C4-2B (cell line): ENCODE data around the gene TIGD7.

Experiments used
- H3K27ac ChIP-seq: fragments of 450-650 bp; 2 replicates; pipeline ENCODE4 v1.5.1; 2017
- CTCF ChIP-seq: fragments of 450-650 bp; conservative IDR thresholded peaks from 2 replicates; pipeline ENCODE4 v1.5.1; 2017; ENCODE audit warnings: mild to moderate bottlenecking
- ZFX ChIP-seq: fragments of 450-650 bp; IDR thresholded peaks from 2 replicates; pipeline ENCODE4 v1.6.1; 2017

Gene TIGD7

GRCh38 chr16:3327514-3327913 lies 22.3 kb upstream of the TIGD7 start:
- TF ChIP-seq CTCF (no peak), ZFX (no peak)
- H3K27ac ChIP-seq = no peak overlapping the region

GRCh38 chr16:3321816-3322215 lies 16.6 kb upstream of the TIGD7 start:
- TF ChIP-seq ZFX (no peak), CTCF (no peak)
- no peak overlapping the region for H3K27ac ChIP-seq

GRCh38 chr16:3317315-3317999 lies 12.2 kb upstream of the TIGD7 start:
- TF ChIP-seq ZFX (no peak), CTCF (no peak)
- H3K27ac ChIP-seq = no peak overlapping the region

DNA sequence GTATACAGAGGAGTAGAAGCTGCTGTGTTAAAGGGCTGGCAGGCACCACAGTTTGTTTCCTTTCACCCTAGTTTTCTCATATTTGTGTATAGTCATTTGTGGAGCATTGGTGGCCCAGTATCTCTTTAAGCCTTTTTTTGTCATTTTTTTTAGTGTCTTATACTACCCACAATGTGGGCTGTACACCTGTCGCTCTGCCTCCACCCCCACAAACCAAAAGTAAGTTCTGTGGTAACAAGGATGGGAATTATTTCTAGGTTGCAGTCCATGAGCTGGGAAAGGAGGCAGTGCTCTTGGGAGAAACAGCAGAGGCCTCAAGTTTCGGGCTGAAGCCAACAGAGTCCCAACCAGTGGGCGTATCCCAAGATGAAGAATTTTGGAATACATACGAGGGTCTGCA lies 6.3 kb upstream of the TIGD7 start:
- no peak for TF ChIP-seq ZFX
- no peak for TF ChIP-seq CTCF
- no peak overlapping the region for H3K27ac ChIP-seq

GRCh38 chr16:3306078-3306477 lies 848 bp upstream of the TIGD7 start:
- H3K27ac ChIP-seq = peak overlapping the region; percentile 84
- no peak for TF ChIP-seq CTCF
- TF ChIP-seq ZFX = no peak

GRCh38 chr16:3304370-3304769 lies 860 bp downstream of the TIGD7 start:
- TF ChIP-seq ZFX = no peak
- H3K27ac ChIP-seq = no peak overlapping the region

DNA sequence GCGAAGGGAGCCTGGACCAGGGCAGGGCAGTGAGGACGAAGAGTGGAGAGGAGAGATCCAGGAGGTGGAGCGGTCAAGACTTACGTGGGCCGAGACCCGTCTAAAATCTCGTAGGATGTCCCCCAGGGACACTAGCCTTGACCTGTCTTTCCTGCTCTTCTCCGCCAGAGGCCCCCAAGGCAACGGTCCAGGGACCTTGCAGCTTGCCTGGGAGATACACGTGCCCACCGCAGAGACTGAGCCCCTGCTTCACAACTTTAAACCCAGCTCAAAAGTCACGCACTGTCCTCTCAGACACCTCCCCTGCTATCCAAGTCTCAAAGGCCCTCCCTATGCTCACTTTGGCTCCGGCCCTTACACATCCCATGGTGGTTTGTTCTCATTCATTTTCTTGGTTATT lies 9.4 kb downstream of the TIGD7 start:
- no peak overlapping the region for H3K27ac ChIP-seq
- no peak for TF ChIP-seq ZFX
- no peak for TF ChIP-seq CTCF

DNA sequence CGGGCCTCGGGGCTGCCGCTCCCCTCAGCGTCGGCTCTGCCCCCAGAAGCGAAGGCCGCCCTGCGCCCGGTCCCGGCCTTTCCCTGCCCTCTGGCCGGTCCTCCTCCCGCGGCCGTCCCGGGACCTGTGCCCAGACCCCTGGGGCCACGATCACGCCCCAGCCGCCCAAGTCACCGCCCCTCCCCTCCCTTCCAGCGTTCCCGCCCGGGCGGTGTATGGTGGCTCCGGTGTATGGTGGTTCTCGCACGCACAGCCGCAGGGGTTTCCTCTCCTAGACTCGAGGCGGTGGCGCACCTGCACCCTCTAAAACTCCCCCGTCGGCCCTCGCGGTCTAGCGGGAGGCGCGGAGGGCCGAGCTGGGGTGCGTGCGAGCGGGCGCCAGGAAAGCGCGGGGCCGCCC lies 10.0 kb downstream of the TIGD7 start:
- H3K27ac ChIP-seq = no peak overlapping the region
- TF ChIP-seq ZFX (no peak), CTCF (no peak)
